VCaP (cell line): ENCODE results near the gene PRKG1.

Experiments
- H3K27ac ChIP-seq: fragments of 450-650 bp; 2 replicates; pipeline ENCODE4 v1.5.1; 2017
- TF ChIP-seq, protein P1 (sequence below): fragments of 450-650 bp; conservative IDR thresholded peaks from 2 replicates; pipeline ENCODE4 v1.5.1; 2017; ENCODE audit warnings: mild to moderate bottlenecking, moderate library complexity

PRKG1 gene

DNA sequence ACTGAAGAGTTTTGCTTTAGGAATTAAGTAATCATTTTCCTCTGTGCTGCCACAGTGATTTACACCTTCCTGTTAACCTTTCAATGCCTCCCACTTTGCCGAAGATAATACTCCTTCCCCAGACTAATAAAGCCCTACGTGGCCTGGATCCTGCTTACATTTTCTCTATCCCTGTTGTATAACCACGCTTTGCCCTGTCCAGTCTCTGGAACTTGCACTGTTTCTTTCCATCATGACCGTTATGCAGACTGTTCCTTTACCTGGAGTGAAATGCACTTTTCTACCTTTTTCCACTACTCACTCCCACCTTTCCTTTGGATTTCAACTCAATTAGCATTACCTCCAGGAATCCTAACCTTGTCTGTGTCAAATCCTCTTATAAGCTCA, 154.4 kb downstream of the PRKG1 start:
- no peak overlapping the region for H3K27ac ChIP-seq
- TF ChIP-seq, protein P1, sequence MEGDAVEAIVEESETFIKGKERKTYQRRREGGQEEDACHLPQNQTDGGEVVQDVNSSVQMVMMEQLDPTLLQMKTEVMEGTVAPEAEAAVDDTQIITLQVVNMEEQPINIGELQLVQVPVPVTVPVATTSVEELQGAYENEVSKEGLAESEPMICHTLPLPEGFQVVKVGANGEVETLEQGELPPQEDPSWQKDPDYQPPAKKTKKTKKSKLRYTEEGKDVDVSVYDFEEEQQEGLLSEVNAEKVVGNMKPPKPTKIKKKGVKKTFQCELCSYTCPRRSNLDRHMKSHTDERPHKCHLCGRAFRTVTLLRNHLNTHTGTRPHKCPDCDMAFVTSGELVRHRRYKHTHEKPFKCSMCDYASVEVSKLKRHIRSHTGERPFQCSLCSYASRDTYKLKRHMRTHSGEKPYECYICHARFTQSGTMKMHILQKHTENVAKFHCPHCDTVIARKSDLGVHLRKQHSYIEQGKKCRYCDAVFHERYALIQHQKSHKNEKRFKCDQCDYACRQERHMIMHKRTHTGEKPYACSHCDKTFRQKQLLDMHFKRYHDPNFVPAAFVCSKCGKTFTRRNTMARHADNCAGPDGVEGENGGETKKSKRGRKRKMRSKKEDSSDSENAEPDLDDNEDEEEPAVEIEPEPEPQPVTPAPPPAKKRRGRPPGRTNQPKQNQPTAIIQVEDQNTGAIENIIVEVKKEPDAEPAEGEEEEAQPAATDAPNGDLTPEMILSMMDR: no peak

GRCh38 chr10:51230887-51231585, 156.7 kb downstream of the PRKG1 start:
- peak overlapping the region; percentile 54 for H3K27ac ChIP-seq

GRCh38 chr10:51231754-51232153, 157.5 kb downstream of the PRKG1 start:
- peak overlapping the region; percentile 54 for H3K27ac ChIP-seq
- TF ChIP-seq, protein P1: no peak

More at GRCh38 chr10:51230887-51231585, 156.7 kb downstream of the PRKG1 start:
- TF ChIP-seq, protein P1: no peak

- H3K27ac ChIP-seq: no peak overlapping the region
- TF ChIP-seq, protein P1: no peak
These were observed 159.2 kb downstream of the PRKG1 start for GRCh38 chr10:51233337-51234100.

DNA sequence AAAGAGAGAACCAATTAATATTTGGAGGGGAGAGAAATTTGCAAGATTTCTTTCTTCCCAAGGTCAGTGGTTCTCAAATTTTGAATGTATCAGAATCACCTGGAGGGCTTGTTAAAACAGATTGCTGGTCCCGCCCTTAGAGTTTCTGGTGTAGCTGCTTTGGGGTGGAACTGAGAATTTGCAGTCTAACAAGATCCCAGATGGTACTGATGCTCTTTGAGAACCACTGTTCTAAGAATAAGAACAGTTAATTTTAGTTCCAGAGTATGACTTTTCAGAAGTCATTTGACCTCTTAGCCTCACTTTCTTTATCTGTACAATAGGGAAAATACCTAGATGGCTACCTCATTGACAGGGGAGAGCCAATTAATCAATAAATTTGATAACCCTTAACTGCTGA, 161.6 kb downstream of the PRKG1 start:
- TF ChIP-seq, protein P1: no peak
- no peak overlapping the region for H3K27ac ChIP-seq

- TF ChIP-seq, protein P1: no peak
- H3K27ac ChIP-seq: no peak overlapping the region
These were observed 164.7 kb downstream of the PRKG1 start for GRCh38 chr10:51239006-51239405.

- TF ChIP-seq, protein P1: no peak
- H3K27ac ChIP-seq: no peak overlapping the region
These were observed 167.2 kb downstream of the PRKG1 start for GRCh38 chr10:51241461-51241860.
